Neural crest cell (in vitro differentiated cells): Measurements from ENCODE around the gene SUGCT. TPM values are rescaled to one million over a fixed set of nuclear protein-coding genes. Genes with fewer than 3 reads are reported as not detected.

Experiments
- DNase-seq: peaks from one replicate; pipeline ENCODE4 v3.0.0; 2021; ENCODE audit warnings: low read depth, mixed read lengths, low spot score
- H3K27ac Mint-ChIP-seq: one replicate; pipeline ENCODE4 v1.8.0; 2021; ENCODE audit warnings: mild to moderate bottlenecking, mixed read lengths; ENCODE audit not compliant: unreplicated experiment
- H3K27me3 Mint-ChIP-seq: 2 replicates; pipeline ENCODE4 v1.8.0; 2021; ENCODE audit warnings: low read depth, mild to moderate bottlenecking, mixed read lengths
- H3K36me3 Mint-ChIP-seq: 2 replicates; pipeline ENCODE4 v1.8.0; 2021; ENCODE audit warnings: low read depth, mild to moderate bottlenecking, mixed read lengths
- H3K4me1 Mint-ChIP-seq: 2 replicates; pipeline ENCODE4 v1.8.0; 2021; ENCODE audit warnings: mixed read lengths
- H3K4me3 Mint-ChIP-seq: one replicate; pipeline ENCODE4 v1.8.0; 2021; ENCODE audit warnings: mild to moderate bottlenecking, mixed read lengths
- H3K9me3 Mint-ChIP-seq: 2 replicates; pipeline ENCODE4 v1.8.0; 2021; ENCODE audit warnings: mixed read lengths
- total RNA-seq: library from RNA; stranded (reverse); gene quantifications from 2 replicates; pipeline ENCODE4 v1.2.1, GENCODE V29; 2021
- TF ChIP-seq, protein P1 (sequence below): fragments of 200-600 bp; sonication (generic); conservative IDR thresholded peaks from 2 replicates; pipeline ENCODE4 v1.5.0; 2021; ENCODE audit warnings: antibody characterized with exemption, mild to moderate bottlenecking

The SUGCT gene
- total RNA-seq, 1 donor from 2014 or later = 5.9 TPM

DNA sequence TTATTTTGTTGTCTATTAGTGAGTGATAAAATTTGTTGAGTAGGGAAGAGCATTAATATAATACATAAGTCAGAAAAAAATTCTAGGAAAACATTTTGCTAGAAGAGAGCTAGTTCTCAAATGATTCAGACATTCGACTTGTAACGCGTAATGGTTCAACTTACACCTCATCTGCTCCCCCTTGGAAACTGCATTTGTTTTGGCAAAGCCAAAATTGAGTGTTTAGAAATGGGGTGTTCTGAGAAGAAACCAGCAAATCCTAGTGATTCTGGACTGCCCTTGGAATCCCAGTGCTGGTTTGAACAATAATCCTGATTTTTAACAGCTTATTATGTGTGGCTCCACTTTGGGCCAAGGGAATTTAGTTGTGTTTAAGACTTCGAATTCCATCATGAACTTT is 475.7 kb downstream of the SUGCT start:
- no peak overlapping the region for H3K4me3 Mint-ChIP-seq
- no peaks in the 10 kb centered on the region for H3K27me3 Mint-ChIP-seq
- TF ChIP-seq, protein P1, sequence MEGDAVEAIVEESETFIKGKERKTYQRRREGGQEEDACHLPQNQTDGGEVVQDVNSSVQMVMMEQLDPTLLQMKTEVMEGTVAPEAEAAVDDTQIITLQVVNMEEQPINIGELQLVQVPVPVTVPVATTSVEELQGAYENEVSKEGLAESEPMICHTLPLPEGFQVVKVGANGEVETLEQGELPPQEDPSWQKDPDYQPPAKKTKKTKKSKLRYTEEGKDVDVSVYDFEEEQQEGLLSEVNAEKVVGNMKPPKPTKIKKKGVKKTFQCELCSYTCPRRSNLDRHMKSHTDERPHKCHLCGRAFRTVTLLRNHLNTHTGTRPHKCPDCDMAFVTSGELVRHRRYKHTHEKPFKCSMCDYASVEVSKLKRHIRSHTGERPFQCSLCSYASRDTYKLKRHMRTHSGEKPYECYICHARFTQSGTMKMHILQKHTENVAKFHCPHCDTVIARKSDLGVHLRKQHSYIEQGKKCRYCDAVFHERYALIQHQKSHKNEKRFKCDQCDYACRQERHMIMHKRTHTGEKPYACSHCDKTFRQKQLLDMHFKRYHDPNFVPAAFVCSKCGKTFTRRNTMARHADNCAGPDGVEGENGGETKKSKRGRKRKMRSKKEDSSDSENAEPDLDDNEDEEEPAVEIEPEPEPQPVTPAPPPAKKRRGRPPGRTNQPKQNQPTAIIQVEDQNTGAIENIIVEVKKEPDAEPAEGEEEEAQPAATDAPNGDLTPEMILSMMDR = no peak
- H3K9me3 Mint-ChIP-seq = no peaks in the 10 kb centered on the region
- peaks cover 5% of the 10 kb centered on the region for H3K4me1 Mint-ChIP-seq
- DNase-seq = no peak
- no peaks in the 10 kb centered on the region for H3K36me3 Mint-ChIP-seq
- no peak overlapping the region for H3K27ac Mint-ChIP-seq

DNA sequence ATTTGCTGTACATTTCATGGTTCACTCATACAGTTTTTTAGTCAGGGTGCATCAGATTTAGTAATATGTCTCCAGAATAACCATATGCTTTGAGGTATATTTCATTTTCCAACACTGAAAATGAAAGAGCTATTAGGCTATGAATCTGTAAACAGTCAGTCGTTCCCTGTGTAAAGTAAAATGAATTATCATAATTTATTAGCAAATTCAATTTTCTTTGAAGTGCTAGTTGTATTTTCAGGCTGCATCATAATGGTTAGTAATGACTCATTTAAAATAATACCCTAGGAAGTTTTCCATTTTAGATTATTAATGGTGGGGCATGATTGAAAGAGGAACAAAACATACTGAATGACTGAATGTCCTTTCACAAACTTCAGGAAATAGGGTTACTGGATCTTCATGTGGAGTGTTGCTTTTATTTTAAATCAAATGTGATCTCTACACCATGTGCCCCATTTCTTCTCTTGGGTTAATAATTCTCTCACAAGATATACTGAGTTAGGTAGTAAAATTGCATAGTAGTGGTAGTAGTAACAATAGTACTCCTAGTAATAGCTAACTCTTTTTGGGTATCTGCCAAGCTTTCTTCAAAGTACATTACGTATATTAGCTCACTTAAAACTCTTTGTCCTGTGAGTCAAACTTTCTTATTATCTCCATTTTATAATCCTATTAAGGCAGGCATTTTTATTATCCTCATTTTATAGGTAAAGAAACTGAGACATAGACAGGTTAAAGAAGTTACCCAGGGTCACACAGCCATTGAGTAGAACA is 476.5 kb downstream of the SUGCT start:
- H3K36me3 Mint-ChIP-seq = no peaks in the 10 kb centered on the region
- TF ChIP-seq, protein P1 = no peak
- no peak overlapping the region for H3K27ac Mint-ChIP-seq
- H3K27me3 Mint-ChIP-seq = no peaks in the 10 kb centered on the region
- no peak overlapping the region for H3K4me3 Mint-ChIP-seq
- DNase-seq = no peak
- H3K9me3 Mint-ChIP-seq = no peaks in the 10 kb centered on the region
- no peaks in the 10 kb centered on the region for H3K4me1 Mint-ChIP-seq

DNA sequence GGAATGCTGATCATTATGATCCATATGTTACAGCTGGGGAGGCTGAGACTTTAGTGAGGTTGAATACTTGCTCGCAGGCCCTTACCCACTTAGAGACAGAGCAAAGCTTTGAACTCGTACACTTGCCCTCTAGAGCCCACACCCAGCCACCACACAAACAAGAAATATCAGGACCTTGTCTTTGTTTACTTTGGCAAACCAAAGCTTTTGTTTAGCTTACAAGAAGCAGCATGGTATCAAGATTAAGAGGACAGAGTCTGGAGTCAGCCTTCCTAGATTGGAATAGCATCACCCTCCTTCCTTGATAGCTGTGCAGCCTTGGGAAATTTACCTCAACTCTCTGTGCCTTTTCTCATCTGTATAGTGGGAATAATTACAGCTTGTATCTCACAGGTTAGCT is 477.5 kb downstream of the SUGCT start:
- Mint-ChIP-seq H3K36me3 (no peaks in the 10 kb centered on the region), H3K27ac (no peak overlapping the region), H3K4me1 (no peaks in the 10 kb centered on the region), H3K9me3 (no peaks in the 10 kb centered on the region), H3K4me3 (no peak overlapping the region), H3K27me3 (no peaks in the 10 kb centered on the region)
- TF ChIP-seq, protein P1 = no peak
- DNase-seq = no peak

DNA sequence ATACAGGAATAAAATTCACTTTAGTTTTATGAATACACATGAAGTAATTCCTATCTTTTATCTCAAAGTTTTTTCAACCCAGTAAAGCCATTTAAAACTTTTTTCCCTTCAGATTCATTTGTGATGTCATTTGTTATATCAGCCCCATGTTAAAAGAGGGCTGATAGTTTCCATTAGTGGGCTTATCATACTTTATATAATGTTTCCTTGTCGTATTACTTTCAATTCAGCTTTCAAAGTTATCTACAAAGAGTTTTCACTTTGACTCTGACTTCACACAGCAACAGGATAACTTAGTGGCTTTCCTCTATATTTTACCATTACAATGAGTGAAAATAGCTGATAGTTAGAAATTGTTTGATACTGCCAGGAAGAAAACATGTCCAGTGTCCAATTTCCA is 484.8 kb downstream of the SUGCT start:
- DNase-seq = no peak
- Mint-ChIP-seq H3K9me3 (no peaks in the 10 kb centered on the region), H3K4me1 (no peaks in the 10 kb centered on the region), H3K27ac (no peak overlapping the region), H3K4me3 (no peak overlapping the region), H3K27me3 (no peaks in the 10 kb centered on the region), H3K36me3 (no peaks in the 10 kb centered on the region)
- TF ChIP-seq, protein P1 = no peak

DNA sequence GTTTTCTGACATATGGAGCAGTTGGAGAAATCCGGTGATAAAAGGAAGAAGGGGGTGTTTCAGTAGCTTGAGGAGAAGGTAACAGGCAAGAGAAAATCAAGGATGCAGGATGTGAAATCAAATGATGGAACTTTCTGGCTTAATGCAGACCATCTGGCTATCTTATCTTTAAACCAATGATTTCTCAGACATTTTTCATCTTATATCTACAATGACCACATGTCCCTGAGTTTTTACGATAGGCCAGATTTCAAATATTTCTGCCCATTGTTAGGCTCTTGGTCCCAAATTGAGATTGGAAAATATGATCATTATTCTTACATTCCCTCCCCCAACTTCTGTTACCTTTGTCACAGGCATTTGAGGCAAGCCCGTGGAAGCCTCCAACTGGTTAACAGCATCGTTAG is 486.8 kb downstream of the SUGCT start:
- TF ChIP-seq, protein P1 = no peak
- Mint-ChIP-seq H3K27ac (no peak overlapping the region), H3K27me3 (no peaks in the 10 kb centered on the region), H3K9me3 (peaks cover under 1% of the 10 kb centered on the region), H3K4me1 (peaks cover 4% of the 10 kb centered on the region), H3K4me3 (no peak overlapping the region), H3K36me3 (no peaks in the 10 kb centered on the region)
- no peak for DNase-seq
